ENCODE data around the gene PLCB4.

Gene PLCB4

DNA sequence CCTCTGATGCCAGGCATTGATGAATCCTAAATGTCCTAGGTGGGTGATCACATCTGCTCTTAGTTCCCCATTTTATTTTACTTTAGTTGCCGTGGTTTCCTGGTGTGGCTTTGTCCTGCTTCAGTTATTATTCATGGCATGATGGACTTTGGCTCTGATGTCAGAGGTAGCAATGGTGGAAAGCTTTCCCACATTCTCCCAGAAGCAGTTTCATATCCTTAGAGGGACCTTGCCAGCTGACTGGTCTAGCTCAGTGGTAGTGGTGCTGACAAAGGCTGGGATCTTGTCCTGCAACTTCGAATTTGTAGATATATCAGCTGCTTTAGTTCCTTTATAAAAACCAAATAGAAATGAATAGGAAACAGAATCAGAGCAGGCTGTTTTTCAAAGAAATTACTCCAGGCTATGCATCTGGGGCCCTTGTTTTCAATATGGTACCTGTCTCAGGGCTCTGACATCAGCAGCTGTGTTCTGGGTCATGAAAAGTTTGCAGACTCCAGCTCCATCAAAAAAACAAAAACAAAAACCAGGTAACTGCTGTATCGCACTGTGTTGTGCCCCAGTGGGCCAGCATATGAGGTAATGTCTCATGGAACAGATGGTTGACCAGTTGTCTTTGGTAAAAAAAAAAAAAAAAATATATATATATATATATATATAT is 133.7 kb downstream of the PLCB4 start:
- Histone ChIP-seq H3K27ac (ENCODE audit: low read depth, low read length) (no peak overlapping the region), H4K12ac (ENCODE audit: low read depth, low read length) (no peak overlapping the region), H3K4me1 (ENCODE audit: control insufficient read depth in 1 of 2, insufficient read depth in 2 of 2, low read length in 2 of 2) (no peaks in the 10 kb centered on the region), H3K79me1 (ENCODE audit: low read length) (no peaks in the 10 kb centered on the region), H2BK120ac (ENCODE audit: insufficient read depth, low read length, poor library complexity) (no peak overlapping the region), H3K9ac (ENCODE audit: low read length) (no peak overlapping the region), H3K4me2 (ENCODE audit: low read length) (no peak overlapping the region), H3K14ac (ENCODE audit: low read length) (no peak overlapping the region), H4K8ac (ENCODE audit: low read depth, low read length) (no peak overlapping the region), H3K18ac (ENCODE audit: low read length) (no peak overlapping the region), H2AFZ (ENCODE audit: insufficient read depth, low read length, poor library complexity) (no peak overlapping the region), H3K4me3 (ENCODE audit: low read depth, low read length) (no peak overlapping the region), H3K9me3 (ENCODE audit: insufficient read depth, low read depth, low read length) (no peaks in the 10 kb centered on the region), H3K4ac (ENCODE audit: low read depth, low read length) (no peak overlapping the region), H3K36me3 (ENCODE audit: control insufficient read depth in 1 of 2, insufficient read depth in 2 of 2, low read length in 2 of 2) (no peaks in the 10 kb centered on the region), H4K91ac (ENCODE audit: low read depth, low read length) (no peak overlapping the region), H2AK5ac (ENCODE audit: low read length) (no peak overlapping the region), H3K79me2 (ENCODE audit: control insufficient read depth, insufficient read depth, low read length, poor library complexity) (no peaks in the 10 kb centered on the region), H2BK12ac (ENCODE audit: low read length) (no peak overlapping the region), H3K27me3 (ENCODE audit: insufficient read depth, low read length) (no peaks in the 10 kb centered on the region), H3K23ac (ENCODE audit: low read length) (no peak overlapping the region), H2BK5ac (ENCODE audit: low read depth, low read length, poor library complexity) (no peak overlapping the region)
- no CpG with 5 or more reads among the region's 3 CpGs for WGBS (ENCODE audit: extremely low coverage, insufficient coverage, insufficient read length)
- no peak for DNase-seq

DNA sequence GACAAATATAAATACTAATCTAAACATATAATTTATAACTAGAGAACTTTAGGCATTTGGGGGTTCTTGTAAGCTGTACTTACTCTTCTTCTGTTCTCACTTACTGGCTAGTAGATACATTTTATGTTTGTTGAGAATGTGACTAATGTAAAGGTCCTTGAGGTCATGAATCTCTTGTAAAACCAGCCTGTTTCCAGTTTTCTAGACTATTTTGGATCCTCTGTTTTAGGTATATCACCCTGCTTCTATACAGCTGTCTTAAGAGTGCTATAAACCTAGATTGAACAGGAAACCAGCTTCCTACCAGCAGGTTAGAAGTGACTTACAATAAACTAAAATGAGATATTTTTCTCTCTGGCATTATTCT is 134.2 kb downstream of the PLCB4 start:
- no peak for DNase-seq
- Histone ChIP-seq H3K4me3 (ENCODE audit: low read depth, low read length) (no peak overlapping the region), H4K8ac (ENCODE audit: low read depth, low read length) (no peak overlapping the region), H3K79me2 (ENCODE audit: control insufficient read depth, insufficient read depth, low read length, poor library complexity) (no peaks in the 10 kb centered on the region), H3K14ac (ENCODE audit: low read length) (no peak overlapping the region), H3K27ac (ENCODE audit: low read depth, low read length) (no peak overlapping the region), H4K91ac (ENCODE audit: low read depth, low read length) (no peak overlapping the region), H3K4ac (ENCODE audit: low read depth, low read length) (no peak overlapping the region), H3K27me3 (ENCODE audit: insufficient read depth, low read length) (no peaks in the 10 kb centered on the region), H2BK12ac (ENCODE audit: low read length) (no peak overlapping the region), H2AK5ac (ENCODE audit: low read length) (no peak overlapping the region), H3K18ac (ENCODE audit: low read length) (no peak overlapping the region), H2BK120ac (ENCODE audit: insufficient read depth, low read length, poor library complexity) (no peak overlapping the region), H3K9me3 (ENCODE audit: insufficient read depth, low read depth, low read length) (no peaks in the 10 kb centered on the region), H3K36me3 (ENCODE audit: control insufficient read depth in 1 of 2, insufficient read depth in 2 of 2, low read length in 2 of 2) (no peaks in the 10 kb centered on the region), H3K23ac (ENCODE audit: low read length) (no peak overlapping the region), H4K12ac (ENCODE audit: low read depth, low read length) (no peak overlapping the region), H2BK5ac (ENCODE audit: low read depth, low read length, poor library complexity) (no peak overlapping the region), H3K79me1 (ENCODE audit: low read length) (no peaks in the 10 kb centered on the region), H2AFZ (ENCODE audit: insufficient read depth, low read length, poor library complexity) (no peak overlapping the region), H3K4me2 (ENCODE audit: low read length) (no peak overlapping the region), H3K4me1 (ENCODE audit: control insufficient read depth in 1 of 2, insufficient read depth in 2 of 2, low read length in 2 of 2) (no peaks in the 10 kb centered on the region), H3K9ac (ENCODE audit: low read length) (no peak overlapping the region)

DNA sequence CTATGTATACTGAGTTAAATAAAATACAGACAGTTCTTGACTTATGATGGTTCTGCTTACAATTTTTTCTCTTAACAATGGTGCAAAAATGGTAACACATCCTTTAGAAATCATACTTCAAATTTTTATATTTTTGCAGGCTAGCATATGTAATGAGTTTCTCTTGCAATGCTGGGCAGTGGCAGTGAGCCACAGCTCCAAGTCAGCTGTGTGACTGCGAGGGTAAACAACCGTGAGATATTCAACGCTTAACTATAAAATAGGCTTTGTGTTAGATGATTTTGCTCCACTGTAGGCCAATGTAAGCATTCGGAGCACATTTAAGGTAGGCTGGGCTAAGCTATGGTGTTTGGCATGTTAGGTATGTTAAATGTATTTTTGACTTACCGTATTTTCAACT is 136.1 kb downstream of the PLCB4 start:
- Histone ChIP-seq H2AFZ (ENCODE audit: insufficient read depth, low read length, poor library complexity) (no peak overlapping the region), H3K18ac (ENCODE audit: low read length) (no peak overlapping the region), H3K4ac (ENCODE audit: low read depth, low read length) (no peak overlapping the region), H3K27me3 (ENCODE audit: insufficient read depth, low read length) (no peaks in the 10 kb centered on the region), H4K91ac (ENCODE audit: low read depth, low read length) (no peak overlapping the region), H2BK12ac (ENCODE audit: low read length) (no peak overlapping the region), H3K4me2 (ENCODE audit: low read length) (no peak overlapping the region), H3K4me1 (ENCODE audit: control insufficient read depth in 1 of 2, insufficient read depth in 2 of 2, low read length in 2 of 2) (no peaks in the 10 kb centered on the region), H3K23ac (ENCODE audit: low read length) (no peak overlapping the region), H3K9ac (ENCODE audit: low read length) (no peak overlapping the region), H3K79me1 (ENCODE audit: low read length) (no peaks in the 10 kb centered on the region), H3K9me3 (ENCODE audit: insufficient read depth, low read depth, low read length) (no peaks in the 10 kb centered on the region), H3K4me3 (ENCODE audit: low read depth, low read length) (no peak overlapping the region), H3K27ac (ENCODE audit: low read depth, low read length) (no peak overlapping the region), H3K79me2 (ENCODE audit: control insufficient read depth, insufficient read depth, low read length, poor library complexity) (no peaks in the 10 kb centered on the region), H4K8ac (ENCODE audit: low read depth, low read length) (no peak overlapping the region), H3K36me3 (ENCODE audit: control insufficient read depth in 1 of 2, insufficient read depth in 2 of 2, low read length in 2 of 2) (no peaks in the 10 kb centered on the region), H4K12ac (ENCODE audit: low read depth, low read length) (no peak overlapping the region), H2BK120ac (ENCODE audit: insufficient read depth, low read length, poor library complexity) (no peak overlapping the region), H2BK5ac (ENCODE audit: low read depth, low read length, poor library complexity) (no peak overlapping the region), H2AK5ac (ENCODE audit: low read length) (no peak overlapping the region), H3K14ac (ENCODE audit: low read length) (no peak overlapping the region)
- DNase-seq: no peak
- no CpG with 5 or more reads among the region's 5 CpGs for WGBS (ENCODE audit: extremely low coverage, insufficient coverage, insufficient read length)

DNA sequence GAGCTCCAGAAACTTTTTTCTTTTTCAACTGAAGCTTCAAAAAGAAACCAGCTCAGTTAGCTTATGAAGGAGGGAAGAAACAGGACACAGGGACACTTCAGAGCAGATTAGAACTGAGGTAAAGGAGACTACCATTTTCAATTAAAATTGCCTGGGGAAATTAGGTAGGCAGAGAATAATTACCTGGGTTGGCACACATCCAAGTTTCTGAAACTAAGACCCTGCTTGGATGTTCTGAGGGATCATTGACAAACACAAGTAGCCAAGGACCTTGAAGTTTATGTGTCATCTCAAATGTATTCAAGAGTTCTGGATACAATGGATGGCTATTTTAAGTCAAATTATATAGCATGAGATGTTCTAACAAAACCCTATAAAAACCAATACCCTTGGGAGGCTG is 137.6 kb downstream of the PLCB4 start:
- Histone ChIP-seq H2BK120ac (ENCODE audit: insufficient read depth, low read length, poor library complexity) (no peak overlapping the region), H3K9me3 (ENCODE audit: insufficient read depth, low read depth, low read length) (no peaks in the 10 kb centered on the region), H2AK5ac (ENCODE audit: low read length) (no peak overlapping the region), H4K91ac (ENCODE audit: low read depth, low read length) (no peak overlapping the region), H3K23ac (ENCODE audit: low read length) (no peak overlapping the region), H3K4me2 (ENCODE audit: low read length) (no peak overlapping the region), H3K36me3 (ENCODE audit: control insufficient read depth in 1 of 2, insufficient read depth in 2 of 2, low read length in 2 of 2) (no peaks in the 10 kb centered on the region), H3K79me2 (ENCODE audit: control insufficient read depth, insufficient read depth, low read length, poor library complexity) (no peaks in the 10 kb centered on the region), H3K4me1 (ENCODE audit: control insufficient read depth in 1 of 2, insufficient read depth in 2 of 2, low read length in 2 of 2) (no peaks in the 10 kb centered on the region), H3K4ac (ENCODE audit: low read depth, low read length) (no peak overlapping the region), H4K12ac (ENCODE audit: low read depth, low read length) (no peak overlapping the region), H3K27ac (ENCODE audit: low read depth, low read length) (no peak overlapping the region), H2BK5ac (ENCODE audit: low read depth, low read length, poor library complexity) (no peak overlapping the region), H3K9ac (ENCODE audit: low read length) (no peak overlapping the region), H2AFZ (ENCODE audit: insufficient read depth, low read length, poor library complexity) (no peak overlapping the region), H3K18ac (ENCODE audit: low read length) (no peak overlapping the region), H2BK12ac (ENCODE audit: low read length) (no peak overlapping the region), H3K79me1 (ENCODE audit: low read length) (no peaks in the 10 kb centered on the region), H3K27me3 (ENCODE audit: insufficient read depth, low read length) (no peaks in the 10 kb centered on the region), H4K8ac (ENCODE audit: low read depth, low read length) (no peak overlapping the region), H3K4me3 (ENCODE audit: low read depth, low read length) (no peak overlapping the region), H3K14ac (ENCODE audit: low read length) (no peak overlapping the region)
- no peak for DNase-seq
